T1000 (cell line): ENCODE measurements around the gene ANKRD9.
"Not testable (repeated sequence)": the region's sequence is repeated elsewhere in the genome, so short reads cannot be mapped to it uniquely, and the experiment has no call there.

Experiments
- DNase-seq: peaks from one replicate; lab custom pipeline; 2025; ENCODE audit warnings: mixed read lengths; lab: John Stamatoyannopoulos, UW

ANKRD9 gene

DNA sequence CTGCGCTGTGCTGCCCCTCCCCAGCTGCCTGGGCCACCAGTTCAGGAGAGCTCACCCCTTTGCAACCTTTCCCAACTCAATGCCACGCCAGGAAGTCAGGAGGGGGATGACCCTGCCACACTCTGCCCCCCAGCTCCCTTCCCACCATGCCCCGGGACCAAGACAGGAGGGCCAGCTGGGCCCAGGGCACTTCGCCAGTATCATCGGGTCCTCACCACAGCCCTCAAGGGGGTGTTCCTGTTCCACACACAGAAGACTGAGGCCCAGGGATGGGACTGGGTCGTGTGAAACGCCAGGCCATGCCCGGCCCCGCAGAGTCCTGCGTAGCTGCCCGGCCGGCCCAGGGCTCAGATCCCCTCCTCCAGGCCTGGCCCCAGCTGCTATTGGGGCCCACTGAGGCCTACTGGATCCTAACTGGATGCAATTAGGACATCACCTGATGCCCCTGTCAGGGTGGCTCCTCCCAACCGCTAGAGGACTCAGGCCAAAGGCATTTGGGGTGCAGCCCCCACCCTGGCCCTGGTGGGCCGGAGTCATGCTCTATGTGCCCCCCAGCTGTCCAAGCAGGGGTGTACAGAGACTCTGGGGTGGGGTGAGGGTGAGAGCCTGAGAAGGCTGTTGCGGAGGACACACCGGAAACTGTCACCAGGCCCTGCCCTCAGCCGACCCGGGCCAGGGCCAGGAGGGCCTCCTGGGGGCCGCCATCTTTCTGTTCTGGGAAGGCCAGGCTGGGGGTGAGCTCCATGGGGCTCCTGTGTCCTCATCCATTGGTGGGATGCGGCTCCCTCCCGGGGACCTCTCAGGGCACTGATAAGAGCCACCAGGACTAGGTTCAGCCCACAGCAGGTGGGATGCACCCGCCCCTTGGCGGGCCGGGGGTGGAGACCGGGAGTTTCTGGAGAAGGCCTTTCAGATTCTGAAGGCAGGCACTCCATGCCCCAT, 29.3 kb upstream of the ANKRD9 start:
- DNase-seq, result no peak

DNA sequence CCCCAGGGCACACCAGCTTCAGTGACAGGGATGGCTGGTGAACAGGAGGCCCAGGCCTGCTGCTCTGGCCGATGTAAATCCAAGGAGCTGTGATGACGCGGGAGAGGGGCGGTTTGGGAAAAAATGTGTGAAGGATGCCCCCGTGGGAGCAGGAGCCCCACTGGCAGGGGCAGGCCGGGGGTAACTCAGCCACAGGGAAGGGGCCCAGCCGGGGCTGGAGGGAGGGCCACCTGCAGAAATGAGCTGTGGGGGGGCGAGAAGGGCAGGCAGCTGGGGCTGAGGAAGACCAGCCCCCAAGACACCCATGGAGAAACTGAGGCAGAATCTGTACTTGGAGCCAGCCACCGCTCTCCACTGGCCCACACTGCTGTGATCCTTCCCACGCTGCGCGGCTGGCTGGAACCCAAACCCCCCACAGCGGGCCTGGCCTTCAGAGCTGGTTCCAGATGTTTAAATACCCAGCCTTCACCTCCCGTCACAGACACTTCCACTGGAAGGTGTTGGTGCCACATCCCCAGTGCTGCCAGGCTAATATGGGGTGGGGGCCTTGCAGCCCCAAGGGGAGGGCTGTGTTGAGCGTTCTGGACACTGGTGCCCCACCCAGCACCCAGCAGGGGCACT, 28.5 kb upstream of the ANKRD9 start:
- DNase-seq, result no peak

DNA sequence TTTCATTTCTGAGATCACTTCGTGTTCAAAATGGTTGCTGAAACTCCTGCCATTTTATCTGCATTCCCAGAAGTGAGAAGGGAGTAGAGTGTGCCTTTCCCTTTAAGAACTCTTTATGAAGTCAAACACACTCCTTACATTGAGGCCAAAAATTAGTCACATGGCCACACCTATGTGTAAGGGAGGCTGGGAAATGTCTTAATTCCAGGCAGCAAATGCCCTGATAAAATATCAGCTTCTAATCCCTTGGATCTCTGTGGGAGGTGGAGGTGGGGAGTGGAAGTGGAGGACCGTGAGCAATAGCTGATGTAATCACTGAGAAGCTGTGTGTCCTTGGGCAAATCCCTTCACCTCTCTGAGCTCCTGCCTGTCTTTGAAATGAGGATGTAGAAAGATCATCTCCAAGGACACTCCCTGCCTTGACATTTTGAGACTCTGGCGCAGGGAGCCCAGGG, 22.7 kb upstream of the ANKRD9 start:
- no peak for DNase-seq

DNA sequence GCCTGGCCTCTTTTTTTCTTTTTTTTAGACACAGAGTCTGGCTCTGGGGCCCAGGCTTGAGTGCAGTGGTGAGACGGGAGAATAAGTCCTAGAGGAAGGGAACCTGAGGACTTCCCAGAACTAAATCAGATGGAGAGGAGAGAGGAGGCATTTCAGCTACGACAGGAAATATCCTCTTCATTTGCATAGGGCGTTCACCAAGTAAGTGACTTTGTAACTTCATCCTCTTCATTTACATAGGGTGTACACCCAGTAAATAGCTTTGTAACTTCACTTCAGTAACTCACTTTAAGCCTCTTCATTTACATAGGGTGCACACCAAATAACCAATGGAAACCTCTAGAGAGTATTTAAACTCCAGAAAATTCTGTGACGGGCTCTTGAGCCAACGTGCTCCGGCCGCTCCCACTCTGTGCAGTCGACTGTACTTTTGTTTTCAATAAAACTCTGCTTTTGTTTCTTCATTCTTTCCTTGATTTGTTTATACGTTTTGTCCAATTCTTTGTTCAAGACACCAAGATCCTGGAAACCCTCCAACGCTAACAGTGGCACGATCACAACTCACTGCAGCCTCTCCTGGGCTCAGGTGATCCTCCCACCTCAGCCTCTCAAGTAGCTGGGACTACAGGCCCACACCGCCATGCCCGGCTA, 21.4 kb upstream of the ANKRD9 start:
- DNase-seq, result no peak

DNA sequence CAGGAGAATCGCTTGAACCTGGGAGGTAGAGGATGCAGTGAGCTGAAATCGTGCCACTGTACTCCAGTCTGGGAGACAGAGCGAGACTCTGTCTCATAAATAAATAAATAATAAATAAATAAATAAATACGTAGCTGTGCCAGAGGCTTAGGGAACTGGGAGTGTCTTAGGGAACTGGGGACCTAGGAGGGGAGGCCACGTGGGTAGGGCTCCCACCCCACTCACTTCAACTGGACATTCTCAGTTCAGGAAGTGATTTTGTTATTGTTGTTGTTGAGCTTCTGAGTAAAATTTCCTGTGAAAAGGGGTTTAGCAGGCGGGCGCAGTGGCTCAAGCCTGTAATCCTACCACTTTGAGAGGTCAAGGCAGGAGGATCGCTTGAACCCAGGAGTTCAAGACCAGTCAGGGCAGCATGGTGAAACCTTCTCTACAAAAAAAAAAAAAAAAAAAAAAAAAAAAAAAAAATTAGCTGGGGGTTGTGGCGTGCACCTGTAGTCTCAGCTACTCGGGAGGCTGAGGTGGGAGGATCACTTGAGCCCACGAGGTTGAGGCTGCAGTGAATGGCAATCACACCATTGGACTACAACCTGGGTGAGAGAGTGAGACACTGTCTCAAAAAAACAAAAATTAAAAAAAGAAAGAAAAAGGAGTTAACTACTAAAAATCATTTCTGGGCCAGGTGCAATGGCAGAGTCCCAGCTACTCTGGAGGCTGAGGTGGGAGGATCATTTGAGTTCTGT, 19.0 kb upstream of the ANKRD9 start:
- no peak for DNase-seq

DNA sequence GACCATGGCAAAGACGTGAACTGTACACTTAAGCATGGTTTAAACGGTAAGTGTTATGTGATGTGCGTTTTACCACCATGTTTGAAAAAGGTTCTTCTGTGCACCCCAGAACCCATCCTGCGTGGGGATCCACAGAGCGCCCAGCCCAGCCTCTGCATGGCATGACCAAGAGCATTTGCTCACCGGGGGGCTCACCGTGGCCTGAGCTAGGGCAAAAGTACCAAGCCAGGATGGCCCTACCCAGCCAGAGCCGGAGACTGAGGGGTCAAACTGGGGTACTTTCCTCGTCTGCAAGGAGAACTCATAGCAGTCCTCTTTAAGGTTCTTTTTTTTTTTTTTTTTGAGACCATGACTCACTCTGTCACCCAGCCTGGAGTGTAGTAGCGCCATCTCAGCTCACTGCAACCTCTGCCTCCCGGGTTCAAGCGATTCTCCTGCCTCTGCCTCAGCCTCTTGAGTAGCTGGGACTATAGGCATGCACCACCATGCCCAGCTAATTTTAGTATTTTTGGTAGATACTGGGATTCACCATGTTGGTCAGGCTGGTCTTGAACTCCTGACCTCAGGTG, 16.4 kb upstream of the ANKRD9 start:
- DNase-seq, result no peak

DNA sequence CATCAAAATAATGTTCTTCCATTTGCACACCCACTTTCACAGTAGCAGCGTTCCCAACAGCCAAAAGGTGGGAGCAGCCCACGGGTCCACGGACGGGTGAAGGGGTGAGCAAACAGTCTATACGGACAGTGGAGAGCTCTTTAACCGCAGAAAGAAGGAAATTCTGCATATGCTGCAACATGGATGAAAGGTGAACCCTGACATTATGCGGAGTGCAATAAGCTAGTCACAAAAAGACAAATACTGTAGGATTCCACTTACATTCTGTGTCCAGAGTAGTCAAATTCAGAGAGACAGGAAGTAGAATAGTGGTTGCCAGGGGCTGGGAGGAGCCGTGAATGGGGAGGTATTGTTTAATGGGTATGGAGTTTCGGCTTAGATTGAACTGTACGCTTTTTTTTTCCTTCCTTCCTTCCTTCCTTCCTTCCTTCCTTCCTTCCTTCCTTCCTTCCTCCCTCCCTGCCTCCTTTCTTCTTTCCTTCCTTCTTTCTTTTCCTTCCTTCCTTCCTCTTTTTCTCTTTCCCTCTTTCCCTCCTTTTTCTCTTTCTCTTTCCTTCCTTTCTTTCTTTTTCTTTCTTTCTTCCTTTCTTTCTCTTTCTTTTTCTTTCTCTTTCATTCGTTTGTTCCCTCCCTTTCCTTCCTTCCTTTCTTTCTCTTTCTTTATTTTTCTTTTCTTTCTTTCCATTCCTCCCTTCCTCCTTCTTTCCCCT, 15.8 kb upstream of the ANKRD9 start:
- DNase-seq, result no peak

DNA sequence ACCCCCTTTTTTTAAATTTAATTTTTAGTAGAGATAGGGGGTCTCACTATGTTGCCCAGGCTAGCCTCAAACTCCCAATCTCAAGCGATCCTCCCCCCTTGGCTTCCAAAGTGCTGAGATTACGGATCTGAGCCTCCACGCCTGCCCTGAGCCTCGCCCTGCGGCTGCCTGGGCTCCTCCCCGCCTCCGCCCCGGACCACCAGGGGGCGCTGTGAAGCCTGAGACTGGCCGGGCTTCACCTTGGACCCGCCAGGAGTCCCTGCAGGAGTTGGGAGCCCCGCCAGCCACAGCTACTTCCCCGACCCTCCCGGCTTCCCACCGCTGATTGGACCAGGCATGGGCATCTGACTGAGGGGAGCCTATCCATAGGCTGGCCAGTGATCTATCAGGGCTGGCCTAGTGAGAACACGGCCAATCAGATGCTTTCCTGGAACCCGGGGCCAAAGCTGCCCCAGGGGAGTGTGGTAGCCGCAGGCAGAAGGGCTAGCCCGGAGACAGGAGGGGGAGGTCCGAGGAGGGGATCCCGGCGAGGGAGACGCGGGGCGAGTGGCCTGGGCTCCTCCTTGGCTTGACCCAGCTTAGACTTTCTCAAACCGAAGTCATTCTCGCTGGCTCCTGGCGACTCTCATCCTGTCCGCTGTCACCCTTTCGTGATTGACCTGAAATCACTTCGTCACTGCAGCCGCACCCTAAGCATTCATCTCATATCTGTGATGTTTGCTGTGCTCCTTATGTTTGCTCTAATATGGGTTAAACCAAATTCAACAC, 15.1 kb upstream of the ANKRD9 start:
- peak; percentile 96 for DNase-seq

DNA sequence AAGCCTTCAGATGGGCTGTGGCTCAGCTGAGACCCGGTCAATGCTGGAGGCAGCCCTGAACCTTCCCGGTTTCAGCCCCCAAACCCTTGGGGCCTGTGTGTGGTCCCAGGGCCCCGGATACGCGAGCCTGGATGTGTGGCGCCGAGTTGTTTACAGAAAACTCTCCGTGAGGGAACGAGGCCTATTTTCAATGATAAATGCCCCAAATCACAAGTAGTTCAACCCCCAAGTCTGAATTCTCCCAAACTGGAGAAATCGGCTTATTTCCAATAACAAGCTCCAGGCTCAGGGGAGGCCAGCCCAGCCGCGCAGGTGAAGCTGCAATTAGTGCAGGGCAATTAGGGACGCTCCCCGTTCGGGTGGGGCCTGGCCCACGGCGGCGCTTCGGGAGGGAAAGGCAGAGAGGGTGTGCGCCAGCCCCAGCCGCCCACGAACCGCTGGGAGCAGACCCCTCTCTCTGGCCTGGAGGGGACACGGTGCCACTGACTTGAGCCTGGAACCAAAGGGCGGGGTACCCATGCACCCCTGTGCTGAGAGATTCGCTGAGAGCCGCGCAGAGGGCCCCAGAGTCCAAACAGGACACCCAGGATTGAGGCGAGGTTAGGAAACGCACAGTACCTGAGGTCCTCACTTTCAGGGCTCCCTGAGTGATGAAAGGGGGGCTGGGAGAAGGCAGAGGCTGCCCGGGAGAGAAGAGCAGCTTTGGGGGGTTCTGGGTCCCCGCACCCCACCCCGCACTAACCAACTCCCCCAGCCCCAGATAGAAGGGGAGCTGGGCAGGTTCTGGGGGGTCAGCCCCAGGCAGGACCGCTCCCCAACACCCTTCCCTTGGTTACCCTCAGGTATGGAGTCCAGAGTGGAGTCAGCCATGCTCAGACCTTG, 14.2 kb upstream of the ANKRD9 start:
- DNase-seq, result no peak

DNA sequence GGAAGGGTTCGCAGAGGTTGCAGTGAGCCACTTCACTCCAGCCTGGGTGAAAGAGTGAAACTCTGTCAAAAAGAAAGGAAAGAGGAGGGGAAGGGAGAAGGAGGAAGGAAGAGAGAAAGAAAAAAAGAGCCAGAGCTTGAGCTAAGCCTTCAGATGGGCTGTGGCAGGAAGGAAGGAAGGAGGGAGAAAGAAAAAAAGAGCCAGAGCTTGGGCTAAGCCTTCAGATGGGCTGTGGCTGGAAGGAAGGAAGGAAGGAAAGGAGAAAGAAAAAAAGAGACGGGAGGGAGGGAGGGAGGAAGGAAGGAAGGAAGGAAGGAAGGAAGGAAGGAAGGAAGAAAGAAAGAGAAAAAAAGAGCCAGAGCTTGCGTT, 13.6 kb upstream of the ANKRD9 start:
- DNase-seq, result no peak

DNA sequence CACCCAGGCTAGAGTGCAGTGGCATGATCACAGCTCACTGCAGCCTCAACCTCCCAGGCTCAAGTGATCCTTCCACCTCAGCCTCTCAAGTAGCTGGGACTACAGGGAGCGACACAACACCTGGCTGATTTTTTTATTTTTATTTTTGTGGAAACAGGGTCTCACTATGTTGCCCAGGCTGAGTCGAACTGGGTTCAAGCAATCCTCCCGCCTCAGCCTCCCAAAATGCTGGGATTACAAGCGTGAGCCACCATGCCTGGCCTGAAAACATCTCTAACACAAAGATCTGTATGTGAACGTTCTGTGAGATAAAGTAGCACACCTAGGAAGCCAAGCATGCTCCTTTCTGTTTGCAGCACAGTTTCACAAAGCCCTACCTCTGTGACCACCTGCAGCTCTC, 10.1 kb upstream of the ANKRD9 start:
- not testable (repeated sequence) for DNase-seq

DNA sequence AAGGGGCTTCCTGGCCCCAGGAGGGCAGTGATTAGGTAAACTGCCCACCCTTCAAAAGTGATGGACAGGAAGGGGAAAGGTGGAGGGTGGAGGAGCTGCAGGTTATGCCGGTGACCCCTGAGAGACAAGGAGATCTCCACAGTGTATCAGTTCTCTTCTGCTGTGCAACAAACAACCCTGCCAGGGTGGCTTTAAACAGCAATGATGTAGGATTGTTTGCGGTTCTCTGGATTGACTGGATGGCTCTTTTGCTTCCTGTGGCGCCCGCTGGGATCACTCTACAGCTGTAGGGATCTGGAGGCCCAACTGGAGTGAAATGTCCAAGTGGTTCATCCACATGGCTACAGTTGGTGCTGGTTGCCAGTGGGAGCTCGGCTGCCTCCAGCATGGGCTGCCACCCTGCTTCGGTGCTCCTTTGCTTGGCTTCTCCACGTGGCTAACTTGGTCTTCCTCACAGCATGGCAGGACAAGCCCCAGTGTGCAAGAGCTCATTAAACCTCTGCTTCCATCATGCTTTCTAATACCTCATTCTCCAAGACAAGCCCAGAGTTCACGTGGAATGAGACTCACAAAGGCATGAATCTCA, 8.6 kb upstream of the ANKRD9 start:
- no peak for DNase-seq

DNA sequence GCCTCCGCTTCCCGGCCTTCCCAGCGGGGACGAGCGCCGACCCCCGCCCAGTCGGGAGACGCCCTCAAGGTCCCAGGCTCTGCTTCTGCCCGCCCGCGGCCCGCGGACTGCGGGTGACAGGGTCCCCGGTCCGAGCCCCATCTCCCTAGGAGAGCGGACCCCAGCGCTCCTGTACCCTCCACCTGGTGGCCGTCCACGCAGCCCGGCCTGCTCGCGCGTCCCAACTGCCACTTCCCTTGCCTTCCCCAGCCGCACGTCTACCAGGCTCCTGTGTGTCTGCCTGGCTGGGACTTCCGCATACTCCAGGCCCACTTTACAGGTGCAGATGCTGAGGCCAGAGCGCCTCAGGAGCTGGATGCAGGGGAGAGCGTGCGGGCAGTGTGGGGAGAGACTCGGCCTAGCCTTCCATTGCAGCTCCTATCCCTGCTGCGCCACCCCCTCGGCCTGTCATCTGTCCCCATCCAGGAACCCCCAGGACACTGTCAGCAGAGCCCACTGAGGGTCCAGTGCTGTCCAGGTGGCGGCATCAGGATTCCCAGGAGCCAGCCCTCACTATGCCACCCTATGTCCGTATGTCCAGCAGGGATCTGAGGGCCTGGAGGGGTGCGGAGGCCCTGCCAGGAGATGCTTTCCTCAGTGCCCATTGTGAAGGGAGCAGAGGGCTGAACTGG, 8.0 kb upstream of the ANKRD9 start:
- DNase-seq, result no peak

DNA sequence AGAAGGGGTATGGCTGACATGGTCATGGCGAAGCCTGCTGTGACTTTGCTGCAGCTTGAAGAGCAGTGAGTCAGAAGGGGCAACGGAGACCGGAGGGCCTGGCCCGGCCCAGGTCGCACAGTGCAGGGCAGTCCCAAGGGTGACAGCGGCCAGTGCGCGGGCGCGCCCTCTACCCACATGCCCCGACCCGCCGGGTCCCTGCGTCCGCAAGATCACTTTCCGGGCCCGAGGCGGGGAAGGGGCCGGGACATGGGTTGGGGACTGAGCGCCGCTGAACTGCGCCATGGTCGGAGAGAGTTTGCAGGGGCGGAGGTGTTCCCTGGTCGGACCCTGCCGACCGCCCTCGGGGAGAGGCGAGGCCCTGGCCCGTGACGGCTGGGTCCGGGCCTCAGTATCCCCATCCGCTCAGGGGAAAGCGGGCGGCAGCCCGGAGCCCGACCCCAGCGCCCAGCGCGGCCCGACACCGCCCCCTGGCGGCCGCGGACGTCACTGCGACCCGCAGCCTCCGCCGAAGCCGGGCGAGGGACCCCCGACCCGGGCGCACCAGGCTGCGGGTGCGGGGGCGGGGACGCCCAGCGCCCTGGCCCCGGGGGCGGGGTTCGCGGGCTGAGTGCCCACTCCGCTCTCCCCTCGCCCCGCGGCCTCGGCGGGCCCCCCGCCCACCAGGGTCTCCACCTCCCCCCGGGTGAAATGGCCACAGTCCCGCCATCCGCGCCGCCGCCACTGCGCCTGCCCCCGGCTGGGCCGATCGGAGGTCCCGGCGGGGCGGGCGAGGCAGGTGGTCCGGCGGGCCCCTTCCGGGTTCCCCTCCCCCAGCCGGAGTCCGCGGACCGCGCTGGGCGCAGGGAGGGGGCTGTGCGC, 7.2 kb upstream of the ANKRD9 start:
- DNase-seq, result peak; percentile 30

DNA sequence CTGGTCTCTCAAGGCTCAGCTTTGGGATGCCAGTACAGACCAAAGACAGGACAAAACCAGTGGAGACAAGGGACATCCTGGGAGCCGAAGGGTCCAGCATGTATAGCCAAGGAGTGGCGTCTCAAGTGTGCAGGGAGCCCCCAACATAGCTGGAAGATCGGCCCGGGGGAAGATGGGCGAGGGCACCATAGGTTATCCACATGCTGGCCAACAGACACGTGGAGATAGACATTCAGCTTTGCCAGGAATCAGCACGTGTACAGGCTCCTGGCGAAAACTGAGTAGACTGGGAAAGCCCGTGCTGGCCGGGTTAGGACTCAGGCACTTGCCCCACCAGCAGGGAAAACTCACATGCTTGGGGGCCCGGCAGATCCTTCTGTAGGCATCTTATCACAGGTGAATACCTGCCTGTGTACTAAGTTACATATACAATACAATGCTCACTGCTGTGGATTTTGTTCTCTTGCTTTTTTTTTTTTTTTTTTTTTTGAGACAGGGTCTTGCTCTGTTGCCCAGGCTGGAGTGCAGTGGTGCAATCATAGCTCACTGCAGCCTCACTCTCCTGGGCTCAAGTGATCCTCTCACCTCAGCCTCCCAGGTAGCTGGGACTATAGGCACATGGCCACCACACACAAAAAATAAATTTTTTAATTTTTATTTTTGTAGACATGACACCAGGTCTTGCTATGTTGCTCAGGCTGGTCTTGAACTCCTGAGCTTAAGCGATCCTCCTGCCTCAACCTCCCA, 5.6 kb upstream of the ANKRD9 start:
- no peak for DNase-seq

DNA sequence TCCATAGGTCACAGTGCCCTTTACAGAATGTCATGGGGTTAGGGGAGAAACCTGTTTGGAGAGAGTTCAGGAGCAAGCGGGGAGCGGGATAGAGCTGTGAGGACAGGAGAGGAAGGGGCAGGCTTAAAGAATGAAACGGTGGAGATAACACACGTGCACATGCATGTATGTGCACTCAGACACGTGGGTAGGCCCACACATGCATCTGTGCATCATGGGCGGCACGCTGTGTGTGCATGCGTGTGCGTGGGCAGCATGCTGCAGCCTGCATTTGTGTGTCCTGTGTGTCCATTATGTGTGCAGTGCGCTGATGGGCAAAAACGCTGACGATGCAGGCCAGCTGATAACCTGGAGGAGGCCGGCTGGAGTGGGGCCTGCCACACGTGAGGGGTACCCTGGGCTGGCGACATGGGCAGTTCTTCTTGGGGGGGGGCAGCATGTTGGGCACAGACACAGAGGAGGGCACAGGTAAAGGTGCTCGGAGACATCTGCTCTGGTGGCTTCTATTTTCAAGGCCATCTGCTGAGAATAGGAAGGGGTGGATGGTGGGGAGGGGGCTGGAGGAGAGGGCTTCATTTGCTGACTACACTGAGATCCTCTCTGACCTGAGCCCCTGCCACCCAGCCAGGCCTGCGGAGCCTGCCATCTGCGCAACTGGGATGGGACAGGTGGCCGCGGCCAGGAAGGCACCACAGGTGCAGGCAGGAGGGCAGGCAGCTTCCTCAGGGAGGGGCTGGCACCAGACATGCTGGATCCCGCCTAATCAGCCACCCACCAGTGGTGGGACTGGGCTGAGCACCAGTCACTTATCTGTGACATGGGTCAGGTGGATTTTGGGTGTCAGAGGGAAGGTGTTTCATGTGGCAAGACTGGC, 4.6 kb upstream of the ANKRD9 start:
- DNase-seq, result no peak
